WTC11 (cell line): ENCODE measurements around the gene CCSER2. TPM values are rescaled to one million over a fixed set of nuclear protein-coding genes. Genes with fewer than 3 reads are reported as not detected.
"Not testable (repeated sequence)": the region's sequence is repeated elsewhere in the genome, so short reads cannot be mapped to it uniquely, and the experiment has no call there.

ENCODE experiments used
- ATAC-seq: fragments of 200-7000 bp; cut with Tn5 transposase; 2 replicates; pipeline ENCODE4 v1.10.0; 2021; ENCODE audit warnings: mild to moderate bottlenecking, moderate library complexity
- CTCF ChIA-PET: fragments of 300-600 bp; sonication (Branson Sonifier 250); formaldehyde crosslinking; loops from one replicate; lab custom pipeline; 2021; ENCODE audit warnings: antibody characterized with exemption; lab: Charles Lee
- POLR2A ChIA-PET: fragments of 350-600 bp; sonication (Branson Sonifier 250); formaldehyde crosslinking; loops from one replicate; lab custom pipeline; 2021; ENCODE audit warnings: antibody characterized with exemption; lab: Charles Lee
- DNase-seq: peaks from one replicate; pipeline ENCODE4 v3.0.0; 2021; ENCODE audit warnings: low spot score
- H3K27ac Mint-ChIP-seq: 2 replicates; pipeline ENCODE4 v1.8.0; 2021; ENCODE audit warnings: mixed read lengths
- H3K27me3 Mint-ChIP-seq: 2 replicates; pipeline ENCODE4 v1.8.0; 2021; ENCODE audit warnings: low read depth, mild to moderate bottlenecking, moderate library complexity, mixed read lengths
- H3K36me3 Mint-ChIP-seq: 2 replicates; pipeline ENCODE4 v1.8.0; 2021; ENCODE audit warnings: mixed read lengths
- H3K4me1 Mint-ChIP-seq: 2 replicates; pipeline ENCODE4 v1.8.0; 2022; ENCODE audit warnings: mixed read lengths
- H3K4me3 Mint-ChIP-seq: 2 replicates; pipeline ENCODE4 v1.8.0; 2021; ENCODE audit warnings: mild to moderate bottlenecking, moderate library complexity, mixed read lengths
- H3K9me3 Mint-ChIP-seq: 2 replicates; pipeline ENCODE4 v1.8.0; 2021; ENCODE audit warnings: mixed read lengths
- ATF1 ChIP-seq: sonication (generic); formaldehyde crosslinking; IDR thresholded peaks from 2 replicates; pipeline ENCODE4 v1.8.1; 2023; ENCODE audit warnings: mild to moderate bottlenecking, moderate library complexity, missing genetic modification reagents
- ATF3 ChIP-seq: sonication (generic); formaldehyde crosslinking; conservative IDR thresholded peaks from 2 replicates; pipeline ENCODE4 v1.8.1; 2022; ENCODE audit warnings: mild to moderate bottlenecking, missing genetic modification reagents
- E2F4 ChIP-seq: sonication (generic); formaldehyde crosslinking; IDR thresholded peaks from 2 replicates; pipeline ENCODE4 v1.8.1; 2022; ENCODE audit warnings: low read depth, mild to moderate bottlenecking, moderate library complexity, missing genetic modification reagents, borderline replicate concordance
- E2F5 ChIP-seq: sonication (generic); formaldehyde crosslinking; IDR thresholded peaks from 2 replicates; pipeline ENCODE4 v1.8.1; 2022; ENCODE audit warnings: mild to moderate bottlenecking, moderate library complexity, missing genetic modification reagents
- GABPB1 ChIP-seq: sonication (generic); formaldehyde crosslinking; IDR thresholded peaks from 2 replicates; pipeline ENCODE4 v1.8.1; 2023; ENCODE audit warnings: mild to moderate bottlenecking, missing genetic modification reagents
- HMGA2 ChIP-seq: fragments of 250-450 bp; sonication (Bioruptor Pico); IDR thresholded peaks from 2 replicates; pipeline ENCODE4 v1.4.0; 2021; ENCODE audit warnings: mild to moderate bottlenecking, moderate library complexity
- MXD4 ChIP-seq: fragments of 250-450 bp; sonication (Bioruptor Pico); IDR thresholded peaks from 2 replicates; pipeline ENCODE4 v1.8.0; 2021; ENCODE audit warnings: mild to moderate bottlenecking, moderate library complexity, borderline replicate concordance
- NFE2L1 ChIP-seq: sonication (generic); formaldehyde crosslinking; IDR thresholded peaks from 2 replicates; pipeline ENCODE4 v1.8.1; 2023; ENCODE audit warnings: missing genetic modification reagents
- PRDM15 ChIP-seq: sonication (generic); formaldehyde crosslinking; IDR thresholded peaks from 2 replicates; pipeline ENCODE4 v1.8.0; 2022; ENCODE audit warnings: missing genetic modification reagents
- PRRX2 ChIP-seq: fragments of 250-450 bp; sonication (Bioruptor Pico); IDR thresholded peaks from 2 replicates; pipeline ENCODE4 v1.8.0; 2021; ENCODE audit warnings: mild to moderate bottlenecking
- SMAD3 ChIP-seq: sonication (generic); formaldehyde crosslinking; IDR thresholded peaks from 2 replicates; pipeline ENCODE4 v1.8.0; 2022; ENCODE audit warnings: missing genetic modification reagents, mild to moderate bottlenecking, borderline replicate concordance
- TEAD1 ChIP-seq: sonication (generic); formaldehyde crosslinking; IDR thresholded peaks from 2 replicates; pipeline ENCODE4 v1.8.0; 2022; ENCODE audit warnings: mild to moderate bottlenecking, missing genetic modification reagents
- TEAD4 ChIP-seq: sonication (generic); formaldehyde crosslinking; IDR thresholded peaks from 2 replicates; pipeline ENCODE4 v1.8.0; 2022; ENCODE audit warnings: mild to moderate bottlenecking, missing genetic modification reagents
- USF1 ChIP-seq: sonication (generic); formaldehyde crosslinking; IDR thresholded peaks from 2 replicates; pipeline ENCODE4 v1.8.0; 2022; ENCODE audit warnings: mild to moderate bottlenecking, missing genetic modification reagents
- USF2 ChIP-seq: sonication (generic); formaldehyde crosslinking; IDR thresholded peaks from 2 replicates; pipeline ENCODE4 v1.8.1; 2023; ENCODE audit warnings: mild to moderate bottlenecking, missing genetic modification reagents, moderate library complexity
- ZNF263 ChIP-seq: sonication (generic); formaldehyde crosslinking; IDR thresholded peaks from 2 replicates; pipeline ENCODE4 v1.8.1; 2022; ENCODE audit warnings: low read depth, mild to moderate bottlenecking, moderate library complexity, missing genetic modification reagents
- ZNF281 ChIP-seq: sonication (generic); formaldehyde crosslinking; IDR thresholded peaks from 2 replicates; pipeline ENCODE4 v1.8.0; 2023; ENCODE audit warnings: mild to moderate bottlenecking, missing genetic modification reagents
- ZNF317 ChIP-seq: sonication (generic); formaldehyde crosslinking; IDR thresholded peaks from 2 replicates; pipeline ENCODE4 v1.8.1; 2023; ENCODE audit warnings: low read depth, mild to moderate bottlenecking, moderate library complexity, missing genetic modification reagents, borderline replicate concordance
- total RNA-seq: library from RNA; stranded (reverse); gene quantifications from 3 replicates; pipeline ENCODE4 v1.2.3, GENCODE V29; 2021

CCSER2 gene
- total RNA-seq, 1 experiment from 2014 or later = 30.6 TPM

- Mint-ChIP-seq H3K4me3 (no peak overlapping the region), H3K36me3 (peaks cover 62% of the 10 kb centered on the region), H3K4me1 (no peaks in the 10 kb centered on the region), H3K27ac (no peak overlapping the region), H3K9me3 (peaks cover 55% of the 10 kb centered on the region), H3K27me3 (no peaks in the 10 kb centered on the region)
- no peak for TF ChIP-seq USF1
- no peak for TF ChIP-seq E2F4
- no peak for TF ChIP-seq USF2
- no peak for TF ChIP-seq TEAD4 (CRISPR knock-in tag)
- no peak for TF ChIP-seq ZNF317 (CRISPR knock-in tag)
- TF ChIP-seq PRDM15 (CRISPR knock-in tag) = no peak
- no peak for TF ChIP-seq TEAD1
- no peak for TF ChIP-seq SMAD3 (CRISPR knock-in tag)
- no peak for TF ChIP-seq E2F5 (CRISPR knock-in tag)
- no peak for TF ChIP-seq ZNF281
- TF ChIP-seq GABPB1 (CRISPR knock-in tag) = no peak
- TF ChIP-seq ATF3 (CRISPR knock-in tag) = no peak
- TF ChIP-seq ATF1 = no peak
- no peak for TF ChIP-seq NFE2L1
- TF ChIP-seq PRRX2 (CRISPR knock-in tag) = no peak
- no peak for TF ChIP-seq MXD4 (CRISPR knock-in tag)
- no peak for TF ChIP-seq HMGA2 (CRISPR knock-in tag)
- no peak for TF ChIP-seq ZNF263
- POLR2A ChIA-PET = no interaction called here
- ATAC-seq (no peak), DNase-seq (no peak)
- CTCF ChIA-PET = no interaction called here
Measured at GRCh38 chr10:84412482-84412881, 84.1 kb downstream of the CCSER2 start.

- POLR2A ChIA-PET = not testable (repeated sequence)
- CTCF ChIA-PET = interaction anchor here (1.1 to 1.5 kb wide), 2 partner anchors 16 to 134 kb away, joined by 3 to 11 read pairs; no protein-coding TSS in a partner anchor
Measured at GRCh38 chr10:84414110-84414509, 85.7 kb downstream of the CCSER2 start.

More at GRCh38 chr10:84414110-84414509, 85.7 kb downstream of the CCSER2 start:
- H3K4me1 Mint-ChIP-seq, DNase-seq, H3K4me3 Mint-ChIP-seq, H3K27ac Mint-ChIP-seq, H3K27me3 Mint-ChIP-seq, ATAC-seq: not testable (repeated sequence)
- Mint-ChIP-seq H3K9me3 (peaks cover 55% of the 10 kb centered on the region), H3K36me3 (peaks cover 62% of the 10 kb centered on the region)
